ENCODE data around the gene SDC3.

SDC3 gene

GRCh38 chr1:30847358-30847972 lies 61.1 kb downstream of the SDC3 start:
- no peak for DNase-seq (ENCODE audit: low spot score)

- no peak for DNase-seq (ENCODE audit: low spot score)
Measured at GRCh38 chr1:30846587-30846986, 62.0 kb downstream of the SDC3 start.

- DNase-seq (ENCODE audit: low spot score) = no peak
Measured at GRCh38 chr1:30845904-30846290, 62.7 kb downstream of the SDC3 start.

- DNase-seq (ENCODE audit: low spot score) = no peak
Measured at GRCh38 chr1:30845237-30845903, 63.2 kb downstream of the SDC3 start.

GRCh38 chr1:30844631-30845030 lies 63.9 kb downstream of the SDC3 start:
- DNase-seq (ENCODE audit: low spot score) = no peak

GRCh38 chr1:30842697-30843354 lies 65.7 kb downstream of the SDC3 start:
- no peak for DNase-seq (ENCODE audit: low spot score)

- no peak for DNase-seq (ENCODE audit: low spot score)
Measured at GRCh38 chr1:30840904-30841598, 67.5 kb downstream of the SDC3 start.

GRCh38 chr1:30839827-30840359 lies 68.7 kb downstream of the SDC3 start:
- no peak for DNase-seq (ENCODE audit: low spot score)

- no peak for DNase-seq (ENCODE audit: low spot score)
Measured at GRCh38 chr1:30838996-30839395, 69.6 kb downstream of the SDC3 start.

- DNase-seq (ENCODE audit: low spot score) = no peak
Measured at GRCh38 chr1:30837653-30838052, 70.9 kb downstream of the SDC3 start.

GRCh38 chr1:30834253-30834652 lies 74.3 kb downstream of the SDC3 start:
- no peak for DNase-seq (ENCODE audit: low spot score)

- DNase-seq (ENCODE audit: low spot score) = no peak
Measured at GRCh38 chr1:30830537-30830936, 78.0 kb downstream of the SDC3 start.

- DNase-seq (ENCODE audit: low spot score) = no peak
Measured at GRCh38 chr1:30829889-30830288, 78.7 kb downstream of the SDC3 start.

- no peak for DNase-seq (ENCODE audit: low spot score)
Measured at GRCh38 chr1:30824736-30825429, 83.7 kb downstream of the SDC3 start.

GRCh38 chr1:30823969-30824735 lies 84.4 kb downstream of the SDC3 start:
- peak; percentile 43 for DNase-seq (ENCODE audit: low spot score)

GRCh38 chr1:30823627-30823968 lies 85.0 kb downstream of the SDC3 start:
- no peak for DNase-seq (ENCODE audit: low spot score)

GRCh38 chr1:30822966-30823581 lies 85.5 kb downstream of the SDC3 start:
- DNase-seq (ENCODE audit: low spot score) = no peak

GRCh38 chr1:30822006-30822405 lies 86.6 kb downstream of the SDC3 start:
- DNase-seq (ENCODE audit: low spot score) = no peak

- DNase-seq (ENCODE audit: low spot score) = no peak
Measured at GRCh38 chr1:30820299-30820698, 88.3 kb downstream of the SDC3 start.
